CD4-positive, alpha-beta T cell treated with Interleukin-2 at 100 ng/mL for 4 hours (primary cell): ENCODE results near the gene PCYT2.

Source experiments
- DNase-seq: peaks from one replicate; pipeline ENCODE4 v3.0.0-alpha.2; 2020; ENCODE audit warnings: low spot score

Gene PCYT2

GRCh38 chr17:81942167-81942553 lies 31.0 kb upstream of the PCYT2 start:
- DNase-seq = no peak

- DNase-seq = no peak
Measured at GRCh38 chr17:81941484-81942166, 30.4 kb upstream of the PCYT2 start.

- no peak for DNase-seq
Measured at GRCh38 chr17:81940538-81941483, 29.6 kb upstream of the PCYT2 start.

GRCh38 chr17:81939881-81940385 lies 28.7 kb upstream of the PCYT2 start:
- DNase-seq = no peak

GRCh38 chr17:81939218-81939617 lies 28.0 kb upstream of the PCYT2 start:
- no peak for DNase-seq

GRCh38 chr17:81935709-81936084 lies 24.5 kb upstream of the PCYT2 start:
- no peak for DNase-seq

GRCh38 chr17:81934850-81935708 lies 23.9 kb upstream of the PCYT2 start:
- no peak for DNase-seq

GRCh38 chr17:81934098-81934757 lies 23.0 kb upstream of the PCYT2 start:
- DNase-seq = no peak

GRCh38 chr17:81933178-81933699 lies 22.0 kb upstream of the PCYT2 start:
- no peak for DNase-seq

GRCh38 chr17:81932333-81932983 lies 21.3 kb upstream of the PCYT2 start:
- no peak for DNase-seq

GRCh38 chr17:81931557-81932332 lies 20.5 kb upstream of the PCYT2 start:
- DNase-seq = no peak

- DNase-seq = no peak
Measured at GRCh38 chr17:81931189-81931556, 20.0 kb upstream of the PCYT2 start.

- no peak for DNase-seq
Measured at GRCh38 chr17:81930142-81931125, 19.2 kb upstream of the PCYT2 start.

GRCh38 chr17:81929253-81930141 lies 18.3 kb upstream of the PCYT2 start:
- no peak for DNase-seq

GRCh38 chr17:81928544-81929252 lies 17.5 kb upstream of the PCYT2 start:
- no peak for DNase-seq

- DNase-seq = peak; percentile 89
Measured at GRCh38 chr17:81927653-81928543, 16.7 kb upstream of the PCYT2 start, which contains the start of gene MAFG. Gene MAFG, minus strand, starts transcription at chr17:81927735. Its CDS starts 4,550 bp downstream, at chr17:81923185.
